K562 (cell line): ENCODE measurements around the gene IMPDH2.

Source experiments
- CBFB ChIP-seq: sonication (generic); formaldehyde crosslinking; IDR thresholded peaks from 2 replicates; pipeline ENCODE4 v1.4.0; 2020; ENCODE audit warnings: mild to moderate bottlenecking, missing genetic modification reagents
- HNRNPL ChIP-seq: fragments of 200-400 bp; formaldehyde crosslinking; IDR thresholded peaks from 2 replicates; pipeline ENCODE4 v1.6.1; 2017; ENCODE audit warnings: low read depth, mild to moderate bottlenecking, low read length
- PRPF4 ChIP-seq: fragments of 200-400 bp; formaldehyde crosslinking; IDR thresholded peaks from one replicate; pipeline ENCODE4 v1.6.1; 2017; ENCODE audit warnings: low read length, low read depth, mild to moderate bottlenecking; ENCODE audit not compliant: insufficient read depth, poor library complexity, severe bottlenecking
- ZZZ3 ChIP-seq: fragments of 450-650 bp; IDR thresholded peaks from 2 replicates; pipeline ENCODE4 v1.6.1; 2016; ENCODE audit warnings: antibody characterized with exemption, mild to moderate bottlenecking, moderate library complexity

GRCh38 chr3:49016414-49017228 is 12.6 kb downstream of the IMPDH2 start:
- TF ChIP-seq PRPF4 (no peak), ZZZ3 (no peak), HNRNPL (no peak), CBFB (CRISPR knock-in tag) (no peak)
